B cell (primary cell): ENCODE measurements around the gene TBC1D10A.

Experiments used
- EZH2 ChIP-seq: IDR thresholded peaks from 2 replicates; pipeline ENCODE4 v1.6.1; 2012; ENCODE audit warnings: borderline replicate concordance, low read depth, mild to moderate bottlenecking, moderate library complexity, low read length; ENCODE audit not compliant: insufficient read depth, poor library complexity, severe bottlenecking
- TF ChIP-seq, protein P1 (sequence below): fragments of 200-600 bp; IDR thresholded peaks from one replicate; pipeline ENCODE4 v1.8.0; 2022; ENCODE audit warnings: antibody characterized with exemption, mild to moderate bottlenecking

DNA sequence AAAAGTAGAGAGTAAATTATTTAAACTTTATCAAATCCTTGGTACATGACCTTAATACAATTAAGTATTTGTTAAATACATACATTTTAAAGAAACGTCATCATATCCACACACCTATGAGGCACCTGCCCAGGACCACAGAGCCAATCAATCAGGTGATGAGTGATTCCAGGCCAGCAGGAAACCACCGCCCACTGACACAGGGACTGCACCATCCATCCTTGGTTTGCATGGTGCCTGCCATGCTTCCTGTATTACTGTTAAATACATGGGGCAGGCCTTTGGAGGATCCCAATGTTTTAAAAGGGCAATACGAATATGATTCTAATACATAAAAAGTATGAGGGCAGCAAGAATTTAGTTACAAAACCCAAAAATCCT lies 7.0 kb upstream of the TBC1D10A start:
- TF ChIP-seq EZH2, result no peak
- TF ChIP-seq, protein P1, sequence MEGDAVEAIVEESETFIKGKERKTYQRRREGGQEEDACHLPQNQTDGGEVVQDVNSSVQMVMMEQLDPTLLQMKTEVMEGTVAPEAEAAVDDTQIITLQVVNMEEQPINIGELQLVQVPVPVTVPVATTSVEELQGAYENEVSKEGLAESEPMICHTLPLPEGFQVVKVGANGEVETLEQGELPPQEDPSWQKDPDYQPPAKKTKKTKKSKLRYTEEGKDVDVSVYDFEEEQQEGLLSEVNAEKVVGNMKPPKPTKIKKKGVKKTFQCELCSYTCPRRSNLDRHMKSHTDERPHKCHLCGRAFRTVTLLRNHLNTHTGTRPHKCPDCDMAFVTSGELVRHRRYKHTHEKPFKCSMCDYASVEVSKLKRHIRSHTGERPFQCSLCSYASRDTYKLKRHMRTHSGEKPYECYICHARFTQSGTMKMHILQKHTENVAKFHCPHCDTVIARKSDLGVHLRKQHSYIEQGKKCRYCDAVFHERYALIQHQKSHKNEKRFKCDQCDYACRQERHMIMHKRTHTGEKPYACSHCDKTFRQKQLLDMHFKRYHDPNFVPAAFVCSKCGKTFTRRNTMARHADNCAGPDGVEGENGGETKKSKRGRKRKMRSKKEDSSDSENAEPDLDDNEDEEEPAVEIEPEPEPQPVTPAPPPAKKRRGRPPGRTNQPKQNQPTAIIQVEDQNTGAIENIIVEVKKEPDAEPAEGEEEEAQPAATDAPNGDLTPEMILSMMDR, result no peak
